GM19395 (cell line): ENCODE measurements around the gene HEMGN.

Experiments
- ATAC-seq: cut with Tn5 transposase; IDR thresholded peaks from one replicate; pipeline ENCODE4 v1.9.1; 2021; ENCODE audit warnings: mild to moderate bottlenecking, moderate library complexity; ENCODE audit not compliant: unreplicated experiment

HEMGN gene

GRCh38 chr9:97933297-97933998 lies 4.5 kb downstream of the HEMGN start:
- no peak for ATAC-seq

GRCh38 chr9:97930972-97931371 lies 7.0 kb downstream of the HEMGN start:
- ATAC-seq = no peak

GRCh38 chr9:97928986-97929604 lies 8.9 kb downstream of the HEMGN start:
- ATAC-seq = no peak

GRCh38 chr9:97925497-97926334 lies 12.3 kb downstream of the HEMGN start:
- no peak for ATAC-seq

- no peak for ATAC-seq
These were observed 13.6 kb downstream of the HEMGN start for GRCh38 chr9:97924386-97924785.

- peak; percentile 49 for ATAC-seq
These were observed 14.4 kb downstream of the HEMGN start for GRCh38 chr9:97923529-97924108.

GRCh38 chr9:97921959-97922724 lies 15.8 kb downstream of the HEMGN start, which contains the start of gene TRMO:
TRMO (minus strand) TSS chr9:97922500; CDS start chr9:97922493, 7 bp downstream.
- peak; percentile 81 for ATAC-seq

GRCh38 chr9:97919217-97919813 lies 18.7 kb downstream of the HEMGN start:
- no peak for ATAC-seq

- ATAC-seq = no peak
These were observed 19.4 kb downstream of the HEMGN start for GRCh38 chr9:97918611-97919010.

- no peak for ATAC-seq
These were observed 26.0 kb downstream of the HEMGN start for GRCh38 chr9:97911970-97912369.

GRCh38 chr9:97911528-97911927 lies 26.4 kb downstream of the HEMGN start:
- ATAC-seq = no peak

- ATAC-seq = no peak
These were observed 27.6 kb downstream of the HEMGN start for GRCh38 chr9:97910357-97910756.

- no peak for ATAC-seq
These were observed 29.3 kb downstream of the HEMGN start for GRCh38 chr9:97908705-97909104.

GRCh38 chr9:97907632-97908031 lies 30.3 kb downstream of the HEMGN start:
- ATAC-seq = no peak

- ATAC-seq = no peak
These were observed 30.9 kb downstream of the HEMGN start for GRCh38 chr9:97907046-97907445.

GRCh38 chr9:97906236-97906831 lies 31.6 kb downstream of the HEMGN start:
- no peak for ATAC-seq

- no peak for ATAC-seq
These were observed 32.7 kb downstream of the HEMGN start for GRCh38 chr9:97905228-97905627.

GRCh38 chr9:97904725-97905124 lies 33.2 kb downstream of the HEMGN start:
- ATAC-seq = no peak

- ATAC-seq = no peak
These were observed 34.8 kb downstream of the HEMGN start for GRCh38 chr9:97903177-97903576.
